LNCAP (cell line): ENCODE results near the gene GALNT2.

Experiments used
- TF ChIP-seq, protein P1 (sequence below): fragments of 450-650 bp; IDR thresholded peaks from 2 replicates; pipeline ENCODE4 v1.5.1; 2017; ENCODE audit warnings: mild to moderate bottlenecking

Gene GALNT2

DNA sequence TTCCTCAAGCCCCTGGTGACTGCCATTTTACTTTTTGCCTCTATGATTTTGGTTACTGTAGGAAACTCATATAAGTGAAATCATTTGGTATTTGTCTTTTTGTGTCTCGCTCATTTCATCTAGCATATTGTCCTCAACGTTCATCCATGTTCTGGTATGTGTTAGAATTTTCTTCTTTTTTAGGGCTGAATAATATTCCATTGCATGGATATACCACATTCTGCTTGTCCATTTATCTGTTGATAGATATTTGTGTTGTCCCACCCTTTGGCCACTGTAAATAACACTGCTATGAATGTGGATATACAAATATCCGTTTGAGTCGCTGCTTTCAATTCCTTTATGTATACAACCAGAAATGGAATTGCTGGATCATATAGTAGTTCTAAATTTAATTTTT, 4.5 kb upstream of the GALNT2 start:
- TF ChIP-seq, protein P1, sequence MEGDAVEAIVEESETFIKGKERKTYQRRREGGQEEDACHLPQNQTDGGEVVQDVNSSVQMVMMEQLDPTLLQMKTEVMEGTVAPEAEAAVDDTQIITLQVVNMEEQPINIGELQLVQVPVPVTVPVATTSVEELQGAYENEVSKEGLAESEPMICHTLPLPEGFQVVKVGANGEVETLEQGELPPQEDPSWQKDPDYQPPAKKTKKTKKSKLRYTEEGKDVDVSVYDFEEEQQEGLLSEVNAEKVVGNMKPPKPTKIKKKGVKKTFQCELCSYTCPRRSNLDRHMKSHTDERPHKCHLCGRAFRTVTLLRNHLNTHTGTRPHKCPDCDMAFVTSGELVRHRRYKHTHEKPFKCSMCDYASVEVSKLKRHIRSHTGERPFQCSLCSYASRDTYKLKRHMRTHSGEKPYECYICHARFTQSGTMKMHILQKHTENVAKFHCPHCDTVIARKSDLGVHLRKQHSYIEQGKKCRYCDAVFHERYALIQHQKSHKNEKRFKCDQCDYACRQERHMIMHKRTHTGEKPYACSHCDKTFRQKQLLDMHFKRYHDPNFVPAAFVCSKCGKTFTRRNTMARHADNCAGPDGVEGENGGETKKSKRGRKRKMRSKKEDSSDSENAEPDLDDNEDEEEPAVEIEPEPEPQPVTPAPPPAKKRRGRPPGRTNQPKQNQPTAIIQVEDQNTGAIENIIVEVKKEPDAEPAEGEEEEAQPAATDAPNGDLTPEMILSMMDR: no peak

DNA sequence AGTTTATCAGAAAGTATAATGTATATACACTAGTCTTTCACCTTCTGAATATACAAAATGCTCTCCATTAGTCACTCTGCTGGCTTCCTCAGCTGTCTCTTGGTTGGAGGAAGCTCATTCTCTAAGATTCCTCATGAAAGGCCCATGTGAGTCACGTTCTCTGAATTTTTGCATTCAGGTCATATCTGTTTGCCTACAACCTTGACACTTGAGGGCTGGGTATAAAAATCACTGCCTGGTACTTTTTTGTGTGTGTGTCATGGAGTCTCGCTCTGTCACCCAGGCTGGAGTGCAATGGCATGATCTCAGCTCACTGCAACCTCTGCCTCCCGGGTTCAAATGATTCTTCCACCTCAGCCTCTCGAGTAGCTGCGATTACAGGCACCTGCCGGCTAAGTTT, 2.8 kb upstream of the GALNT2 start:
- TF ChIP-seq, protein P1: no peak

DNA sequence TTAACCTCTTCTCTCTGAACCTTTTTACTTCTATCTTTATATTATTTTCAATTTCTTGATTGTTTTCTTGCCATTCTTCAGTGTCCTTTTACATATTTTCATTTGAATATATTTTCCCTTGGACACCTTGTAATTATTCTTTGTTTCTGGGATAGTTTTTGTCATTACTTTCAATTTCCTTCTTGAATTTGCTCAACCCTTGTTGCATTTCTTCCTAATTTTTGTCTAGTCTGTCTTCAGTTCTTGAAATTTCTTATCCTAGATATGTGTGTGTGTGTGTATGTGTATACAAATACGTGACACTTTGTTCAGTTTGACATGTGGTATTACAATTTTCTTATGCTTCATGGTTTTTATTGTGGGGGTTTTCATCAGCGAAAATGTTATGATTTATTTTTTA, 1.9 kb upstream of the GALNT2 start:
- TF ChIP-seq, protein P1: no peak

DNA sequence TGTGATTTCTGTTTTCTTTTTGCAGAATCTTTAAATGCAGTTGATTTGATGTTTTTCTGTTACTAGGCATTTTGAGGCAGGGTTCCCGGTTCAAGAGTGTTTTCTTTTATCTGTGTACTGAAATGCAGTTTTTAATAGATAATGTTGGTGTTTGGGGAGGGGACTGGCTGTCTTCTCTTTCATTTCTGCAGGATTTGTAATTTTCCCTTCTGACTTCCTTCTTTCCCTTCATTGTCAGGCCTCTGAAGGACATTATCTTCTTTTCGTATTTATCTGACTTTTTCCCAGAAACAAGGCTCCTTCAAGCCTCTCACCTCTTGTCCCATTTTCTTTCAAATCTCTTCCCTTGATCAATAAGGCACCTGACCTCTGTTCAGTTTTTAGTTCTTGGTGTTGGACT, 1.5 kb upstream of the GALNT2 start:
- TF ChIP-seq, protein P1: no peak

DNA sequence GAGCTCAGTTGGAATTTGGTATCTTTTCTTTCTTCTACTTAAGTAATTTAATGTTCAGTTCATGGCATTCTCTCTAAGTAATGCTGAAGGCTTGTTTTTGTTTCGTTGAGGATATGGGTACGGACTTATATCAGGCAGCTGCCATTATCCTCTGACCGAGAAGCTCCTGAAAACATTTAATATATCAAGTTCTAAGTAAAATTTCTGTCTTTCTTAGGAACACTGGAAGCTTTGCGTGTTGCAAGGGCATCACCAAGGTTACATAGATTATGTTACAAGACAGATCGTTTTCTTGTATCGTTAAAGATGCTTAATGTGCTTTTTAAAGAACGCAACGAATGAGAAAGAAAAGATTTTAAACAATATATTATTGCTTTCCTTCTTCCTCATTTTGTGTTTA, 1.0 kb upstream of the GALNT2 start:
- TF ChIP-seq, protein P1: no peak

DNA sequence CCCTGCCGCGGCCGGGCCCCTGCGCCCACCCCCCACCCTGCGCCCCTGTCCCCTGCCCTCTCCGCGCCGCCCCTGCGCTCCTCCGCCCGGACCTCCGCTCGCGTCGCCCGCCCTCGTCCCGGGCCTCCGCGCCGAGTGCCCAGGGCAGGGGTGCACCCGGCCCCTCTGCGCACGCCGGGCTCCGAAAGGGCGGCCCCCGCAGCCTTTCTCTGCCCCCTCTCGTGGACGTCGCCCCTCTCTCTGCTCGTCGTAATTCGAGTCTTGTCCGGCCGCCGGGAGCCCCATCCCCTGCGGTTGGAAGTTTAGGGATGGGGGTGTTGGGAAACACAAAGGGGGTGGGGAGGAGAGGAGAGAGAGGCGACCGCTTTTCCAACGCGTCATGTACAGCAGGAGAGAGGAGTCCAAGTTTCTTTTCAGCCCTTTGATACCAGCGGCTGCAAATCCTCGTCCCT, 407 bp downstream of the GALNT2 start:
- TF ChIP-seq, protein P1: no peak

DNA sequence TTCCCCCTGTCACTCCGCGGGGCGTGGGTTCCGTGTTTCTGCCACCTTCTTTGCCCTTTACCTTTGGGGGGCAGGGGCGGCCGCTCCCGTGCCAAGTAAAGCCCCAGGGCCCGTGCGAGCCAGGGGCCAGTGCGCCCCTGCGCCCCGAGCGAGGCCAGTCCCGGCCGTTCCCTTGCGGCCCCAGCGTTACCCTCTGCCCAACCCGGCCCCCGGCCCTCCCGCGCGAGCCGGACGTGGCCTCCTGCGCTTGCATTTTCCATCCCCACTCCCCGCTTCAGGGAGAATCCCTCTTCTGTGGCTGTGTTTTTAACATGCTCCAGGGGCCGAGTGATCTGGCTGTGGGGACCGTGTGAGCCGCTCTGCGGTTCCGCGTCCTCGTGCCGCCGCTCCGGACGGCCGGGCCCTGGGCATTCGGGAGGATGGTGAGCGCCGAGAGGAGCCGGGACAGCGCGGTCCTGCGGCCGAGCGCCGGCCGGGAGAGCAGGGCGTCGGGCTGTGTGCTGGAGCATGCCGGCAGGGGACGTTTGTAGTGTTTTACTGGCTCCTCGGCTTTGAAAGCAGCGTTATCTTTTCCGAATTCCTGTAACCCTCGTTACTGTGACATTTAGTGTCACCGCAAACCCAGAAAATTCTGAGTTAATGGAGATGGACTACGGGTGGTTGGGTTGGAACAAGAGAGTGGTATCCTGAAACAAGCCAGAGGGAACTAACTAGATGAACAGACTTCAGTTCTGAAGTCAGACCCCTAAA, 1.0 kb downstream of the GALNT2 start:
- TF ChIP-seq, protein P1: no peak; the same call in 1 of the 2 replicates

DNA sequence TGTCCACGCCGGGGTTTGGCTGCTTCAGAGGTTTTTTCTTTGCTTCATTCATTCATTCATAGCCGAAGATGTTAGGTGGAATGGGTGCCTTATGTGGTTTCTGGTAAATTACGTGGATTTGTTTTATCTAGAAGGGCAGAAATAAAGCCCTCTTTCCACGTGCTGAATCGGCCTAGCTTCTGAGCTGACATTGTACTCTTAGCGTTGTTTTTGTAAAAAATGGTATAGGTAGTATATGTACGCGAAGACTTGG, 1.5 kb downstream of the GALNT2 start:
- TF ChIP-seq, protein P1: no peak
